Measurements from ENCODE around the gene XRCC6. TPM values are rescaled to one million over a fixed set of nuclear protein-coding genes. Genes with fewer than 3 reads are reported as not detected.
A peak's percentile ranks its signal among the peaks of the same experiment; 100 is the strongest.

The XRCC6 gene
- total and polyA plus RNA-seq, 2 experiments from 2014 or later, result 250 to 423 TPM

DNA sequence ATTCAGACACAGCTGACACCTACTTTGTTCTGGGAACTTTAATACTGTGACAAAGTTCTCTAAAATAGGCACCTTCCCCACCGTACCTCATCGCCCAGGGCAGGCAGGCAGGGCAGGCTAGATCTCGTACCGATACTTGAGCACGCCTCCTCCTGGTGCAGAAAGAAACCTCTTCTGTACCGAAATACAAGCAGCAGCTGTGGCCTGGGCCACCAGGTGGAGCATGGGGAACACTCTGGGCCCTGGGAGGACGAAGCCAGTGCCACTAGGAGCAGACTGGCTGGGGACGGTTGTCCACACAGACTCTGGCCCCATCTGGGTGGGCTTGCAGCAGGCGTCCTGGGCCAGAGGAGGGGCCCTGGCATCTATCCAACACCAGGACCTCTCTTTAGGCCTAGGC is 44.2 kb upstream of the XRCC6 start:
- Histone ChIP-seq H3K27me3 (no peaks in the 10 kb centered on the region), H3K4me1 (ENCODE audit: low read depth) (no peaks in the 10 kb centered on the region), H3K9me3 (ENCODE audit: low read depth) (no peaks in the 10 kb centered on the region), H3K36me3 (no peaks in the 10 kb centered on the region), H3K4me3 (no peak overlapping the region), H3K27ac (no peak overlapping the region)
- TF ChIP-seq, protein P1, sequence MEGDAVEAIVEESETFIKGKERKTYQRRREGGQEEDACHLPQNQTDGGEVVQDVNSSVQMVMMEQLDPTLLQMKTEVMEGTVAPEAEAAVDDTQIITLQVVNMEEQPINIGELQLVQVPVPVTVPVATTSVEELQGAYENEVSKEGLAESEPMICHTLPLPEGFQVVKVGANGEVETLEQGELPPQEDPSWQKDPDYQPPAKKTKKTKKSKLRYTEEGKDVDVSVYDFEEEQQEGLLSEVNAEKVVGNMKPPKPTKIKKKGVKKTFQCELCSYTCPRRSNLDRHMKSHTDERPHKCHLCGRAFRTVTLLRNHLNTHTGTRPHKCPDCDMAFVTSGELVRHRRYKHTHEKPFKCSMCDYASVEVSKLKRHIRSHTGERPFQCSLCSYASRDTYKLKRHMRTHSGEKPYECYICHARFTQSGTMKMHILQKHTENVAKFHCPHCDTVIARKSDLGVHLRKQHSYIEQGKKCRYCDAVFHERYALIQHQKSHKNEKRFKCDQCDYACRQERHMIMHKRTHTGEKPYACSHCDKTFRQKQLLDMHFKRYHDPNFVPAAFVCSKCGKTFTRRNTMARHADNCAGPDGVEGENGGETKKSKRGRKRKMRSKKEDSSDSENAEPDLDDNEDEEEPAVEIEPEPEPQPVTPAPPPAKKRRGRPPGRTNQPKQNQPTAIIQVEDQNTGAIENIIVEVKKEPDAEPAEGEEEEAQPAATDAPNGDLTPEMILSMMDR (IDR thresholded peaks at IDR 0.05; ENCODE audit: low read depth, low read length), result peak; percentile 63
- peak; percentile 48 to 77 for DNase-seq (ENCODE audit: low read depth in 1 of 2, low spot score in 1 of 2)

DNA sequence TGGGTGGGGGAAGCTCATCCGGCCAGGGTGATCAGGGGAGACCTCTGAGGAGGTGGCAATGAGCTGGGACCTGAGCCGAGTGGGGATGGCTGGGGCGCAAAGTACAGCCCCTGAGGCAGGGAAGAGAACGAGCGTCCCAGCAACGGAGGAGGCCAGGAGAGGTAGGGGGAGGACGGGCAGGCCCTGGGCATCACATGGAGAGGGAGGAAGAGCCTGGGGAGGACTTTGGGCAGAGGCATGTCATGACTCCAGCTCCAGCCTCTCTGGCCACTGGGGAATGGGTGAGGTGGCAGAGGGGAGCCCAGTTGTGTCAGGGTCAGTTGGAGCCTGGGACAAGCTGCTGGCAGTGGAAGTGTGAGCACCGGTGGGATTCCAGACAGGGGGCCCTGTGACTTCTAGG is 43.0 kb upstream of the XRCC6 start:
- Histone ChIP-seq H3K4me1 (ENCODE audit: low read depth) (no peaks in the 10 kb centered on the region), H3K9me3 (ENCODE audit: low read depth) (no peaks in the 10 kb centered on the region), H3K27ac (no peak overlapping the region), H3K4me3 (no peak overlapping the region), H3K27me3 (no peaks in the 10 kb centered on the region), H3K36me3 (no peaks in the 10 kb centered on the region)
- no peak for DNase-seq (ENCODE audit: low read depth in 1 of 2, low spot score in 1 of 2)
- TF ChIP-seq, protein P1 (IDR thresholded peaks at IDR 0.05; ENCODE audit: low read depth, low read length), result no peak

DNA sequence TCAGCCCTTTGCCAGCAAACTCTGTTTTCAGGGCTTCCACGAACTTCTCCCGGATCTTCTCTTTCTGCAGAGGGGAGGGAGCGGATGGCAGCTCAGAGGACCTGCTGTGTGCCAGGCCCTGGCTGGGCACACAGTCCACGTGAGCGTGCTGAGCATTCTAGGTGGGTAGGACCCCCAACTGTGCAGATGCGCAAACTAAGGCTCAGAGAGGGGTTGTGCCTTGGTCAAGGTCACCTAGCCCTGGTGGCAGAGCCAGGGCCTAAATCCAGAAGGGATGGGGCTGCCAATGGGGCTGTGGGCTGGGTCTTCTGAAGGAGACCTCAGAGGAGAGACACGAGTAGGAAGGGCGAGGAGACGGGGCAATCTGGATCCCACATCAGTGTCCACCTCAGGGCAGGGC is 42.3 kb upstream of the XRCC6 start:
- DNase-seq (ENCODE audit: low read depth in 1 of 2, low spot score in 1 of 2), result no peak
- TF ChIP-seq, protein P1 (IDR thresholded peaks at IDR 0.05; ENCODE audit: low read depth, low read length), result no peak
- H3K4me1 ChIP-seq (ENCODE audit: low read depth), result no peaks in the 10 kb centered on the region
- no peaks in the 10 kb centered on the region for H3K36me3 ChIP-seq
- no peak overlapping the region for H3K4me3 ChIP-seq
- H3K27me3 ChIP-seq, result no peaks in the 10 kb centered on the region
- H3K9me3 ChIP-seq (ENCODE audit: low read depth), result no peaks in the 10 kb centered on the region
- H3K27ac ChIP-seq, result no peak overlapping the region

DNA sequence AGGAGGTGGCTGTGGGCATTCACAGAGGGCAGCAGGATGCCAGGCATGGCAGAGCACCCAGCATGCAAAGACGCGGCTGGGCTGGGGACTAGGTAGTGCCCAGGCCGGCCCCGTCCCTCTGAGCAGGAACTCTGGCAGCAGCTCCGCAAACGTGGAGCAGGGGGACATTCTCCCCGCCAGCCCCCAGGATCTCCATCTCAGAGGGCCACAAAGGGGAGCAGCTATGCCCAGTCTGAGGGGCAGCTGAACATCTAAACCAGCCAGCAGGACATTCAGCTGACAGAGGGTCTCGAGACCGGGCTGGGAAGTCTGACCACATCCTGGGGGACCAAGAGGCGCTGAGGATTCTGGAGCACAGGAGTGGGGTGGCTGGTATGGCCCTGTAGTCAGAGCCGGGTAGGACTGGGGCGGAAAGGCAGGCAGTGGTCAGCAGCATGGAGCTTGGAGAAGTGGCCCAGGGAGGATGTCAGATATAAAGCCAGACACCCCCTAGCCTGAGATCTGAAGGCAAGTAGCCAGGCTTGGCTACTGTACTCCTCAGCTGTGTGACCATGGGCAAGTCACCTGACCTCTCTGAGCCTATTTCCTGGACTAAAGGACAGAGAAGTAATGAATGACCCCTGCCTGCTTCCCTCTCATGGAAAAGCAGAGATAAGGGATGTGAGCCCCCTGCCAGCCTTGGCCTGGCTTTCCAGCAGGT is 41.6 kb upstream of the XRCC6 start:
- Histone ChIP-seq H3K9me3 (ENCODE audit: low read depth) (no peaks in the 10 kb centered on the region), H3K36me3 (no peaks in the 10 kb centered on the region), H3K4me3 (no peak overlapping the region), H3K27ac (no peak overlapping the region), H3K4me1 (ENCODE audit: low read depth) (no peaks in the 10 kb centered on the region), H3K27me3 (no peaks in the 10 kb centered on the region)
- no peak for DNase-seq (ENCODE audit: low read depth in 1 of 2, low spot score in 1 of 2)
- TF ChIP-seq, protein P1 (IDR thresholded peaks at IDR 0.05; ENCODE audit: low read depth, low read length), result no peak

DNA sequence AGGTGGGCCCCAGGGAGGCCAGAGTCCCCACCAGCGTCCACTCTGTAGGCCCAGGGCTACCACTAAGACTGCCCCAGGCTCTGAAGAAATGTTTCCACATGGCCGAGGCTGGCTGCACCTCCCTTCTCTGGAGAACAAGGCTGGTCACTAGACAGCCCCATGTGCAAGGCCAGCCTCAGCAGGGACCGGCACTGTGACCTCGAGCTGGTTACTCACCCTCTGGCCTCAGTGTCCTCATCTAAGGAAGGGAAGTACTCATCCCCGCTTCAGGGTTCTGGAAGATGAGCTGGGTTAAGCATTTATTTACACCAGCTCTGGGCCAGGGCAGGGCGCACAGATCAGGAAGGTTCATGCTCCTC is 41.1 kb upstream of the XRCC6 start:
- no peaks in the 10 kb centered on the region for H3K36me3 ChIP-seq
- no peak for DNase-seq (ENCODE audit: low read depth in 1 of 2, low spot score in 1 of 2)
- H3K27me3 ChIP-seq, result no peaks in the 10 kb centered on the region

More for the DNA sequence above, 41.1 kb upstream of the XRCC6 start:
- no peaks in the 10 kb centered on the region for H3K9me3 ChIP-seq (ENCODE audit: low read depth)
- no peak overlapping the region for H3K4me3 ChIP-seq
- H3K27ac ChIP-seq, result no peak overlapping the region
- TF ChIP-seq, protein P1 (IDR thresholded peaks at IDR 0.05; ENCODE audit: low read depth, low read length), result no peak
- no peaks in the 10 kb centered on the region for H3K4me1 ChIP-seq (ENCODE audit: low read depth)
